Measurements from ENCODE around the gene CD46.
"Not testable (repeated sequence)": the region's sequence is repeated elsewhere in the genome, so short reads cannot be mapped to it uniquely, and the experiment has no call there.

Gene CD46

GRCh38 chr1:207752456-207752998 is 673 bp downstream of the CD46 start:
- no peak for DNase-seq

- no peak for DNase-seq
Observed at GRCh38 chr1:207753611-207754010, 1.8 kb downstream of the CD46 start.

- DNase-seq = no peak
Observed at GRCh38 chr1:207754011-207754410, 2.2 kb downstream of the CD46 start.

- DNase-seq = no peak
Observed at GRCh38 chr1:207754974-207755700, 3.3 kb downstream of the CD46 start.

GRCh38 chr1:207755846-207756693 is 4.2 kb downstream of the CD46 start:
- DNase-seq = no peak

GRCh38 chr1:207762622-207763021 is 10.8 kb downstream of the CD46 start:
- no peak for DNase-seq

- DNase-seq = no peak
Observed at GRCh38 chr1:207763091-207763490, 11.2 kb downstream of the CD46 start.

GRCh38 chr1:207763972-207764371 is 12.1 kb downstream of the CD46 start:
- DNase-seq = no peak

- no peak for DNase-seq
Observed at GRCh38 chr1:207766569-207766968, 14.7 kb downstream of the CD46 start.

- DNase-seq = not testable (repeated sequence)
Observed at GRCh38 chr1:207770514-207770913, 18.7 kb downstream of the CD46 start.

GRCh38 chr1:207776045-207776444 is 24.2 kb downstream of the CD46 start:
- DNase-seq = not testable (repeated sequence)

- DNase-seq = not testable (repeated sequence)
Observed at GRCh38 chr1:207777412-207777811, 25.6 kb downstream of the CD46 start.

- DNase-seq = no peak
Observed at GRCh38 chr1:207779008-207779407, 27.2 kb downstream of the CD46 start.

GRCh38 chr1:207781312-207781711 is 29.5 kb downstream of the CD46 start:
- no peak for DNase-seq

- DNase-seq = no peak
Observed at GRCh38 chr1:207787776-207788175, 35.9 kb downstream of the CD46 start.

GRCh38 chr1:207789386-207789785 is 37.5 kb downstream of the CD46 start:
- DNase-seq = no peak

GRCh38 chr1:207789792-207790787 is 38.2 kb downstream of the CD46 start:
- DNase-seq = no peak

- DNase-seq = no peak
Observed at GRCh38 chr1:207791290-207791689, 39.4 kb downstream of the CD46 start.

GRCh38 chr1:207793327-207793726 is 41.5 kb downstream of the CD46 start:
- no peak for DNase-seq

- no peak for DNase-seq
Observed at GRCh38 chr1:207794861-207795260, 43.0 kb downstream of the CD46 start.

GRCh38 chr1:207797229-207797973 is 45.5 kb downstream of the CD46 start:
- DNase-seq = peak; percentile 30

- DNase-seq = peak; percentile 18
Observed at GRCh38 chr1:207798847-207799246, 47.0 kb downstream of the CD46 start.
